ENCODE measurements around the gene SGSM1.
A peak's percentile ranks its signal among the peaks of the same experiment; 100 is the strongest.

Gene SGSM1

DNA sequence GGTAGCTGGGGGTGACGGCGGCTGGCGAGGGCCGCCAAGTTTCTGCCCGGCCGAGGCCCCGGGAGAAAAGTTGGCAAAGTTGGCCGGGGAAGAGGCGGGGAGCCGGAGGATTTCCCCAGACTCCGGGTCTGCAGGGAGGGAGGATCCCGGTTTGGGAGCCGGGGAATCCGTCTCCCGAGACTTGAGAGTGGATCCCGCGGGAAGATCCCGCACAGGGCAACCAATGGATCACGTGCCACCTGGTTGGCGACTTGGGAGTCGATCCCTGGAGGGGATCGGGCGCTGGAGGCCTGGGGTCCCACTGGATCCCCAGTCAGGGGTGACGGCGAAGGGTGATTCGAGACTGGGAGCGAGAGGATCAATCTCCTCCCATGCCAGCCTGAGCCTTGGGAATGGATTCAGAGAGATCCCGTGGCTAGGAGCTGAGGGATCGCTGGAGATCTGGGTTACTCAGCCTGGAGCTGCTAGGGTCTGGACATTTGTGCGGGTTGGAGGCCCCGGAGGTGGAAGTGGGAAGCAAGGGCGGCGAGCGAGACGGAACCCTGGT, 146.9 kb downstream of the SGSM1 start:
- Histone ChIP-seq H3K4me1 (ENCODE audit: control insufficient read depth, insufficient read depth, low read length) (peaks cover 16% of the 10 kb centered on the region), H3K4me3 (ENCODE audit: low read length in 2 of 2) (peak overlapping the region; percentile 86 to 90), H3K27me3 (ENCODE audit: control insufficient read depth in 1 of 2, insufficient read depth in 2 of 2, low read length in 2 of 2) (peaks cover 2 to 6% of the 10 kb centered on the region in 2 donors), H3K9me3 (ENCODE audit: control insufficient read depth in 2 of 2, low read length in 2 of 2) (no peaks in the 10 kb centered on the region), H3K27ac (ENCODE audit: low read length) (no peak overlapping the region), H3K9ac (ENCODE audit: low read length in 2 of 2) (peak overlapping the region; percentile 79 to 82), H3K36me3 (ENCODE audit: control insufficient read depth in 2 of 2, insufficient read depth in 2 of 2, low read length in 2 of 2) (no peaks in the 10 kb centered on the region)

DNA sequence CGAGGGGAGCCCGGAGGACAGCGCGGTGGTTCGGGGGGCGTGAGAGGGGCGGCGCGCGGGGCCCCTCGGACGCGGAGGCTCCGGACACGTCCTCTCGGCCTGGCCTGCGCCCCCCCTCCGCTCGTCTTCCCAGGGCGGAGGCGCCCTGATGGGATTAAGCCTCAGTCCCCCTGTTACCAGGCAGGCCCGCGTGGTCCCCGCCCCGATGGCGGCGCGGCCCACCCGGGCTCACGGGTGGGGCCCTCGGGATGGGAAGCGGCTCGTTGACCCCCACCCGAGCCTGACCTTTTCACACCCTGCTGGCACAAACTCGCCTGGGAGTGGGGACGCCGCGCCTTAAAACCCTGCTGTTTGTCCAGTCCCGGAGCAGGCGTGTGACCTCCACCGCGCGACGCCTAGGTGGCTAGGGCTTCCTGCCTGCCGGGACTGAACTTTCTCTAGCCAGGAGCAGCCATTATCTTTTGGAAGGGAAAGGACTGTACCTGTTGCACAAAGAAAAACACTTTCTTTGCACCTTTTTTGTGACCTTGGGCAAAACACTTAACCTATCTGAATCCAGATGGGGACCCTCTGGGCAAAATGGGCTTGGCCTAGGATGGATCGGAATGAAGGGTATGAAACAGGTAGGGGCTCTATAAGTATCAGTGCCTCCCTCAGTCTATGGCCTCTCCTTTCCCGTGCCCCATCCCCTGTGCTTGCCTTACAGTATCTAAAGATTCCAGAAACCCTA, 147.5 kb downstream of the SGSM1 start:
- Histone ChIP-seq H3K27me3 (ENCODE audit: control insufficient read depth in 1 of 2, insufficient read depth in 2 of 2, low read length in 2 of 2) (peaks cover 2 to 4% of the 10 kb centered on the region in 2 donors), H3K27ac (ENCODE audit: low read length) (no peak overlapping the region), H3K36me3 (ENCODE audit: control insufficient read depth in 2 of 2, insufficient read depth in 2 of 2, low read length in 2 of 2) (no peaks in the 10 kb centered on the region), H3K4me1 (ENCODE audit: control insufficient read depth, insufficient read depth, low read length) (peaks cover 16% of the 10 kb centered on the region), H3K9ac (ENCODE audit: low read length in 2 of 2) (peak overlapping the region; percentile 79 to 82), H3K4me3 (ENCODE audit: low read length in 2 of 2) (peak overlapping the region; percentile 86 to 90), H3K9me3 (ENCODE audit: control insufficient read depth in 2 of 2, low read length in 2 of 2) (no peaks in the 10 kb centered on the region)

DNA sequence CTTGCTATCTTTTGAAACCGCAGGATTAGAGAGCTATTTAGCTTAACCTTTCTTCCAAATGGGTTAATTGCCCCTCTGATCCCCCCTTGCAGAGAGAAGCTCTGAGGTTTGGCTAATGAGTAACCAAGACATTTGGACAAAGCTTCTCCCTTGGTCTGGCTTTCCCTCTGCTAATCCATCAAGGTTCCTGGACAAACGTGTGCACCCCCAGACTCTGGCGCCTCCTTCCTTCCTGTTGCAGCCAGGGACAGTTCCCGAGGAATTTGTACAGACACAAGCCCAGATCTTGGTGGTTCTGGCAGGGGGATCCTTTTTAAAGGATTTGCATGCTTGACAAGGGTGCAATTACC, 148.1 kb downstream of the SGSM1 start:
- Histone ChIP-seq H3K4me3 (ENCODE audit: low read length in 2 of 2) (peak overlapping the region in 1 of 2 donors; percentile 86), H3K9me3 (ENCODE audit: control insufficient read depth in 2 of 2, low read length in 2 of 2) (no peaks in the 10 kb centered on the region), H3K9ac (ENCODE audit: low read length in 2 of 2) (no peak overlapping the region), H3K27me3 (ENCODE audit: control insufficient read depth in 1 of 2, insufficient read depth in 2 of 2, low read length in 2 of 2) (peaks cover 0 to 4% of the 10 kb centered on the region in 2 donors), H3K4me1 (ENCODE audit: control insufficient read depth, insufficient read depth, low read length) (peaks cover 16% of the 10 kb centered on the region), H3K27ac (ENCODE audit: low read length) (no peak overlapping the region), H3K36me3 (ENCODE audit: control insufficient read depth in 2 of 2, insufficient read depth in 2 of 2, low read length in 2 of 2) (no peaks in the 10 kb centered on the region)

DNA sequence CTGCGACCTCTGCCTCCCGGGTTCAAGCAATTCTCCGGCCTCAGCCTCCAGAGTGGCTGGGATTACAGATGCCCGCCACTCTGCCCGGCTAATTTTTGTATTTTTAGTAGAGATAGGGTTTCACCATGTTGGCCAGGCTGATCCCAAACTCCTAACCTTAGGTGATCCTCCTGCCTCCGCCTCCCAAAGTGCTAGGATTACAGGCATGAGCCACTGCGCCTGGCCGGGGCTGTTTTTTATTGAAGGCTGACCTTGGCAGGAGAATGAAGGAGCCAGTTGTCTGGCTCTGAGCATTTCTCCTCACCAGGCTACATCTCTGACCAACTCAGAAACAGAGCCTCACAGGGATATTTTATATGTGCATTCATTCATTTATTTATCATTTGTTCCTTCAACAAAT, 148.8 kb downstream of the SGSM1 start:
- Histone ChIP-seq H3K27ac (ENCODE audit: low read length) (no peak overlapping the region), H3K27me3 (ENCODE audit: control insufficient read depth in 1 of 2, insufficient read depth in 2 of 2, low read length in 2 of 2) (peaks cover 0 to 4% of the 10 kb centered on the region in 2 donors), H3K9ac (ENCODE audit: low read length in 2 of 2) (no peak overlapping the region), H3K4me3 (ENCODE audit: low read length in 2 of 2) (no peak overlapping the region), H3K36me3 (ENCODE audit: control insufficient read depth in 2 of 2, insufficient read depth in 2 of 2, low read length in 2 of 2) (no peaks in the 10 kb centered on the region), H3K4me1 (ENCODE audit: control insufficient read depth, insufficient read depth, low read length) (peaks cover 16% of the 10 kb centered on the region), H3K9me3 (ENCODE audit: control insufficient read depth in 2 of 2, low read length in 2 of 2) (no peaks in the 10 kb centered on the region)

DNA sequence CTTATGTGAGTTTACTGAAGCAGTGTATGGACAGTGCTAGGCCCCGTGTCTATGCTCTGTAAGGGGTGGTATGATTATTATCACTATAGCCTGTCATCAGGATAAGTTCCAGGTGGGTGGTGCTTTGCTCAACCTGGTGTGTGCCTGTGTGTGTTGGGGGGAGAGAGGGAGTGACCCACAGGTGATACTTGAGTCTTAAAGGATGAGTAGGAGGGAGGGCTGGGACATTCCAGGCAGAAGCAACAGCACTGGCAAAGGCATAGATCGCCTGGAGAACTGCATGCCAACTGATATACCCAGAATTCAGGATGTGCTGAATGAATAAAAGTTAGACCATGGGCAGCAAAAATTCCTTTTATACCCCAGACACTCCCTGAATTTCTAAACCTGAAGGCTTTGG, 151.0 kb downstream of the SGSM1 start:
- Histone ChIP-seq H3K4me3 (ENCODE audit: low read length in 2 of 2) (no peak overlapping the region), H3K27ac (ENCODE audit: low read length) (no peak overlapping the region), H3K9me3 (ENCODE audit: control insufficient read depth in 2 of 2, low read length in 2 of 2) (no peaks in the 10 kb centered on the region), H3K4me1 (ENCODE audit: control insufficient read depth, insufficient read depth, low read length) (peaks cover 12% of the 10 kb centered on the region), H3K36me3 (ENCODE audit: control insufficient read depth in 2 of 2, insufficient read depth in 2 of 2, low read length in 2 of 2) (no peaks in the 10 kb centered on the region), H3K9ac (ENCODE audit: low read length in 2 of 2) (no peak overlapping the region), H3K27me3 (ENCODE audit: control insufficient read depth in 1 of 2, insufficient read depth in 2 of 2, low read length in 2 of 2) (no peaks in the 10 kb centered on the region)

DNA sequence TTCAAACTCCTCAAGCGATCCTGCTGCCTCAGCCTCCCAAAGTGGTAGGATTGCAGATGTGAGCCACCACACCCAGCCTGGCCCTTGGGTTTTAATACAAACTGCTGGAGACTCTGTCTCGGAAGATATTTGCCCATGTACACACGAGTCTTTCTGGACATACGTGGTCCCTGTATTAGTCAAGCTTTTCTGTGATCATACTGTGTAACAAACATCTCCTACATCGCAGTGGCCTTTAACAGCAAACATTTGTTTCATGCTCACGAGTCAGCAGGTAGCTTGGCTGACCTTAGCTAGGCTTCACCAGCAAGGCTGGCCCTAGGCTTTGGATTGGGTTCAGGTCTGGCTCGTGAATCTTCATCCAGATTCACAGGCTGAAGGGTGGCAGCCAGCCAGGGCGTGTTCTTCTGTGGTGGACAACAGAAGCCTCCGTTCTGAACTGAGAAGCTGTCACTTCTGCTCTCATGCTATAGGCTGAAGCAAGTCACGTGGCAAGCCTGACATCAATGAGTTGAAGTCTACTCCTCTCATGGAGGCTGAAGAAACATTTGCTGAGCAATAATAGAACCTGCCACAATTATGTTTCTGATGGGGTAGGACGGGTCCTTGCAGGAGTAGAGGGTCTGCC, 155.3 kb downstream of the SGSM1 start:
- Histone ChIP-seq H3K9me3 (ENCODE audit: control insufficient read depth in 2 of 2, low read length in 2 of 2) (no peaks in the 10 kb centered on the region), H3K4me3 (ENCODE audit: low read length in 2 of 2) (no peak overlapping the region), H3K27ac (ENCODE audit: low read length) (no peak overlapping the region), H3K27me3 (ENCODE audit: control insufficient read depth in 1 of 2, insufficient read depth in 2 of 2, low read length in 2 of 2) (no peaks in the 10 kb centered on the region), H3K36me3 (ENCODE audit: control insufficient read depth in 2 of 2, insufficient read depth in 2 of 2, low read length in 2 of 2) (no peaks in the 10 kb centered on the region), H3K4me1 (ENCODE audit: control insufficient read depth, insufficient read depth, low read length) (peaks cover 3% of the 10 kb centered on the region), H3K9ac (ENCODE audit: low read length in 2 of 2) (no peak overlapping the region)

DNA sequence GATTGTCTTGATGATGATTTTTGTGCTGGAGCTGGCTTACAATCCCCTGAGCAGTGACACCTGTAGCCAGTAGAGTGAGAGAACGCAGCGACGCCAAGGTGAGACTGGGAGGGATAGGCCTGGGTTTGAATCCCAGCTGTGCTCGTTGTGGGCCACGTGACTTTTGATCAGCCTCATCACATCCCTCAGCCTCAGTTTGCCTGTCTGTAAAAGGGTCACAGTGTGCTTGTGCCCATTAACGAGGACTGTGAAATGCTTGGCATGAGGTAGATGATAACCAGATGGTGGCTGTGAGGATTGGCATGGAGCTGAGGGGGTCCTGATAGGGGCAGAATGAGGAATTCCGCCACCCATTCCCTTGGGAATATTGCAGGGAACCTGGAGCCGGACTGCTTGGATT, 156.1 kb downstream of the SGSM1 start:
- Histone ChIP-seq H3K9me3 (ENCODE audit: control insufficient read depth in 2 of 2, low read length in 2 of 2) (no peaks in the 10 kb centered on the region), H3K27ac (ENCODE audit: low read length) (no peak overlapping the region), H3K4me3 (ENCODE audit: low read length in 2 of 2) (no peak overlapping the region), H3K36me3 (ENCODE audit: control insufficient read depth in 2 of 2, insufficient read depth in 2 of 2, low read length in 2 of 2) (no peaks in the 10 kb centered on the region), H3K9ac (ENCODE audit: low read length in 2 of 2) (no peak overlapping the region), H3K4me1 (ENCODE audit: control insufficient read depth, insufficient read depth, low read length) (peaks cover 5% of the 10 kb centered on the region), H3K27me3 (ENCODE audit: control insufficient read depth in 1 of 2, insufficient read depth in 2 of 2, low read length in 2 of 2) (no peaks in the 10 kb centered on the region)

DNA sequence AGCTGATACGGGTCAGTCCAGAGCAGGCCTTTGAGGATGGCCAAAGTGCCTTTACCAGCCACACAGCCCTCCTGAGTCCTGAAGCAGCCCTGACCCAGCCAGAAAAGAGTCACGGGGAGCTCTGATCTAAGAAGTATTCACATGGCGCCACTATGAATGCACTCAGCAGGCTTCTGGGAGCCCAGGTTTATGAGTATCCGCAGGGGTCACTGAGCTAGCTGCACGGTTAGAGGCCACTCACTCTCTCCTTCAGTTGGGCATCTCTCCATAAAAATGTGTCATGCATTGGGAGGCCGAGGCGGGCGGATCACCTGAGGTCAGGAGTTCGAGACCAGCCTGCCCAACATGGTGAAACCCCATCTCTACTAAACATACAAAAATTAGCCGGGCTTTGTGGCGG, 156.8 kb downstream of the SGSM1 start:
- Histone ChIP-seq H3K27ac (ENCODE audit: low read length) (no peak overlapping the region), H3K9ac (ENCODE audit: low read length in 2 of 2) (no peak overlapping the region), H3K4me3 (ENCODE audit: low read length in 2 of 2) (no peak overlapping the region), H3K36me3 (ENCODE audit: control insufficient read depth in 2 of 2, insufficient read depth in 2 of 2, low read length in 2 of 2) (no peaks in the 10 kb centered on the region), H3K9me3 (ENCODE audit: control insufficient read depth in 2 of 2, low read length in 2 of 2) (no peaks in the 10 kb centered on the region), H3K27me3 (ENCODE audit: control insufficient read depth in 1 of 2, insufficient read depth in 2 of 2, low read length in 2 of 2) (no peaks in the 10 kb centered on the region), H3K4me1 (ENCODE audit: control insufficient read depth, insufficient read depth, low read length) (peaks cover 5% of the 10 kb centered on the region)

DNA sequence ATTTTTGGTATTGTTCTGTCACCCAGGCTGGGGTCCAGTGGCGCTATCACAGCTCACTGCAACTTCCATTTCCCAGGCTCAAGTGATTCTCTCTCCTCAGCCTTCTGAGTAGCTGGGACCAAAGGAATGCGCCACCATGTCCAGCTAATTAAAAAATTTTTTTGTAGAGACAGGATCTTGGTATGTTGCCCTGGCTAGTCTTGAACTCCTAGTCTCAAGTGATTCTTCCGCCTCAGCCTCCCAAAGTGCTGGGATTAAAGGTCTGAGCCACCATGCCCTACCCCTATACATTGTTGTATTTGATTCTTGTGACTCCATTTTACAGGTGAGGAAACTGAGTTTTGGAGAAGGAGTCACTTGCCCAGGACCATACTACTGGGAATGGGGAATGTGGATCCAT, 158.4 kb downstream of the SGSM1 start:
- no peaks in the 10 kb centered on the region for H3K27me3 ChIP-seq (ENCODE audit: control insufficient read depth in 1 of 2, insufficient read depth in 2 of 2, low read length in 2 of 2)
- H3K9me3 ChIP-seq (ENCODE audit: control insufficient read depth in 2 of 2, low read length in 2 of 2) = no peaks in the 10 kb centered on the region
- H3K9ac ChIP-seq (ENCODE audit: low read length in 2 of 2) = no peak overlapping the region
- H3K4me3 ChIP-seq (ENCODE audit: low read length in 2 of 2) = no peak overlapping the region
- no peaks in the 10 kb centered on the region for H3K36me3 ChIP-seq (ENCODE audit: control insufficient read depth in 2 of 2, insufficient read depth in 2 of 2, low read length in 2 of 2)
- peaks cover 5% of the 10 kb centered on the region for H3K4me1 ChIP-seq (ENCODE audit: control insufficient read depth, insufficient read depth, low read length)
- no peak overlapping the region for H3K27ac ChIP-seq (ENCODE audit: low read length)

DNA sequence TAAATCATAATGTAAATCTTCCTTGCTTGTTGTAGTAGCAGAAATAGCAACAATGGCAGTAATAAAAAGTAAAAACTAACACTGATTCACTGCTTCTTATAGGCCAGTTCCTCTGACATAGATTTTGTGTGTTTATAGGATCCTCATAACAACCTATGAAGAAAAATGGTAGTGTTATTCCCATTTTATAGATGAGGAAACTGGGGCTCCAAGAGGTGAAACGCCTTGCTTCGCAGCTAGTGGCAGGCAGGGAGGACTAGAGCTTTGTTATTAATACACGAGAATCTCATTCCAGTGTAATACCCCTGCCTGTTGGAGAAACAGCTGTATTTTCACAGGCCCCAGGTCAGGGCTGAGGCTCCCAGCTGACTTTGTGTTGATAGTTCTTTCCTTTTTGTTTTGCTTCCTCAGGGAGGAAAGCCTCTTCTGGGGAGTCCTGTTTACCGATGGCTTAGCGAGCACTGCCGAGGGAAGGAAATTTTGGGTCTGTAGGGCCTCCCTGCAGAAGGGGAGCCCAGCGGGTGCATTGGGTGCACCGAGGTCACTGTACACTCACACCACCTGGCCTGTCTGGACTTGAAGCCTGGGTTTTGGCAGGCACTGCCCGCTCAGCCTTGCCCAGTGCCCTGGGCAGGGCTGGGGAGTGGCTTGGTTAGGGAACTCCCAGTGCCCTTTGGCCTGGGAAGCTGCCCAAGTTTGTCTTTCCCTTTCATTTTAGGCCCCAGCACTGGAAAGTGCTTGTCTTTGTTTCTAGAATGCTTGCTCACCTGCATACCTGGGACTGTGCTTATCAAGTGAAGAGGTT, 160.0 kb downstream of the SGSM1 start:
- Histone ChIP-seq H3K9me3 (ENCODE audit: control insufficient read depth in 2 of 2, low read length in 2 of 2) (no peaks in the 10 kb centered on the region), H3K27me3 (ENCODE audit: control insufficient read depth in 1 of 2, insufficient read depth in 2 of 2, low read length in 2 of 2) (no peaks in the 10 kb centered on the region), H3K27ac (ENCODE audit: low read length) (no peak overlapping the region), H3K36me3 (ENCODE audit: control insufficient read depth in 2 of 2, insufficient read depth in 2 of 2, low read length in 2 of 2) (no peaks in the 10 kb centered on the region), H3K4me1 (ENCODE audit: control insufficient read depth, insufficient read depth, low read length) (peaks cover 7% of the 10 kb centered on the region), H3K9ac (ENCODE audit: low read length in 2 of 2) (no peak overlapping the region), H3K4me3 (ENCODE audit: low read length in 2 of 2) (no peak overlapping the region)

Measured in stomach smooth muscle (tissue), 2 donors.